Tibial nerve (tissue), 4 donors: ENCODE measurements around the gene HOMER2. TPM values are rescaled to one million over a fixed set of nuclear protein-coding genes. Genes with fewer than 3 reads are reported as not detected.

Experiments used
- DNase-seq, 2 donors: peaks; one replicate each; pipeline ENCODE4 v3.0.0-alpha.2; 2019; ENCODE audit warnings: low spot score in 2 of 2
- H3K27ac ChIP-seq, 4 donors: fragments of 200-600 bp; sonication (generic) in 3 of 4; one replicate each; pipeline ENCODE4 v1.5.1; 2017 to 2019; ENCODE audit warnings: mild to moderate bottlenecking in 1 of 4
- H3K27me3 ChIP-seq, 2 donors: fragments of 200-600 bp; sonication (generic) in 1 of 2; one replicate each; pipeline versions ENCODE4 v1.5.1 to v1.6.0; 2017 to 2019
- H3K36me3 ChIP-seq, 3 donors: fragments of 200-600 bp; sonication (generic); one replicate each; pipeline ENCODE4 v1.5.1; 2018 to 2019
- H3K4me1 ChIP-seq, 4 donors: fragments of 200-600 bp; sonication (generic) in 3 of 4; one replicate each; pipeline ENCODE4 v1.5.1; 2017 to 2019
- H3K4me3 ChIP-seq, 4 donors: fragments of 200-600 bp; sonication (generic) in 3 of 4; one replicate each; pipeline ENCODE4 v1.5.1; 2017 to 2019; ENCODE audit warnings: mild to moderate bottlenecking in 1 of 4, moderate library complexity in 1 of 4
- H3K9me3 ChIP-seq, 4 donors: fragments of 200-600 bp; sonication (generic) in 3 of 4; one replicate each; pipeline ENCODE4 v1.5.1; 2017 to 2019
- EP300 ChIP-seq, 2 donors: sonication (generic); formaldehyde crosslinking; IDR thresholded peaks; one replicate each; pipeline ENCODE4 v1.6.1; 2017; ENCODE audit warnings: antibody characterized with exemption in 2 of 2, mild to moderate bottlenecking in 1 of 2
- POLR2A ChIP-seq, 2 donors: fragments of 450-650 bp; IDR thresholded peaks; one replicate each; pipeline ENCODE4 v1.6.1; 2017; ENCODE audit warnings: antibody characterized with exemption in 2 of 2, mild to moderate bottlenecking in 2 of 2, moderate library complexity in 2 of 2
- WGBS, 2 donors: methylation state at CpG; one replicate each; pipeline ENCODE4 v1.1.5; 2018; 5-methylcytosine and 5-hydroxymethylcytosine counted together
- total RNA-seq, 4 donors: library from RNA; depleted of rRNA; stranded (reverse); fragments of >200 nt; gene quantifications; one replicate each; pipeline ENCODE4 v1.1.0, GENCODE V29; 2016
- TF ChIP-seq, protein P1 (sequence below), 5 experiments: fragments of 200-600 bp in 3 of 5; fragments of 450-650 bp in 2 of 5; sonication (generic) in 3 of 5; IDR thresholded peaks; one replicate each; pipeline ENCODE4 v1.5.1; 2016 to 2019; ENCODE audit warnings: antibody characterized with exemption in 5 of 5, mild to moderate bottlenecking in 3 of 5, moderate library complexity in 2 of 5

Gene HOMER2
- total RNA-seq, 4 donors from 2014 or later: 25.5 to 950 (median 39.0) TPM

DNA sequence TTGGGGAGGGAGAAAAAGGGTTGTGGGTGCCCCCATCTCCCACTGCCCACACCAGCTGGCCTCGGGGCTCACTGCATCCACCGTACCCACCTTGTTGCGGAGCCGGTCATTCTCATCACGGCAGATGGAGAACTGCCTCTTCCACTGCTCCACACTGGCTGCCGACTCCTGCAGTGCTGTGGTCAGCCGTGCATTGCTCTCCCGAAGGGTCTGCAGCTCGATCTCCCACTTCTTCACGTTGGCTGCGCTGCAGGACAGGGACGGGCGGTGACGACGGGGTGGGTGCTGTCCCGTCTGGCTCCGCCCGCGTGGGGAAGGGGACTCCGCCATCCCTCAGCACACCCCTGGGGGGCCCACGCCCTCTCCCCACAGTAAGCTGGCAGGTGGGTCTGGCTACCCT lies 98.0 kb downstream of the HOMER2 start:
- Histone ChIP-seq H3K27me3 (no peaks in the 10 kb centered on the region), H3K36me3 (peaks cover 0 to 34% (median 0%) of the 10 kb centered on the region in 3 donors), H3K9me3 (no peaks in the 10 kb centered on the region), H3K4me3 (no peak overlapping the region), H3K27ac (no peak overlapping the region), H3K4me1 (peaks cover 0 to 6% (median 0%) of the 10 kb centered on the region in 4 donors)
- no peak for DNase-seq
- 91 to 93% methylated on average over 15 to 20 of the region's 21 CpGs for WGBS, 2 donors
- no peak for TF ChIP-seq EP300 (IDR thresholded peaks at IDR 0.05)
- no peak for TF ChIP-seq POLR2A (IDR thresholded peaks at IDR 0.05)
- TF ChIP-seq, protein P1, sequence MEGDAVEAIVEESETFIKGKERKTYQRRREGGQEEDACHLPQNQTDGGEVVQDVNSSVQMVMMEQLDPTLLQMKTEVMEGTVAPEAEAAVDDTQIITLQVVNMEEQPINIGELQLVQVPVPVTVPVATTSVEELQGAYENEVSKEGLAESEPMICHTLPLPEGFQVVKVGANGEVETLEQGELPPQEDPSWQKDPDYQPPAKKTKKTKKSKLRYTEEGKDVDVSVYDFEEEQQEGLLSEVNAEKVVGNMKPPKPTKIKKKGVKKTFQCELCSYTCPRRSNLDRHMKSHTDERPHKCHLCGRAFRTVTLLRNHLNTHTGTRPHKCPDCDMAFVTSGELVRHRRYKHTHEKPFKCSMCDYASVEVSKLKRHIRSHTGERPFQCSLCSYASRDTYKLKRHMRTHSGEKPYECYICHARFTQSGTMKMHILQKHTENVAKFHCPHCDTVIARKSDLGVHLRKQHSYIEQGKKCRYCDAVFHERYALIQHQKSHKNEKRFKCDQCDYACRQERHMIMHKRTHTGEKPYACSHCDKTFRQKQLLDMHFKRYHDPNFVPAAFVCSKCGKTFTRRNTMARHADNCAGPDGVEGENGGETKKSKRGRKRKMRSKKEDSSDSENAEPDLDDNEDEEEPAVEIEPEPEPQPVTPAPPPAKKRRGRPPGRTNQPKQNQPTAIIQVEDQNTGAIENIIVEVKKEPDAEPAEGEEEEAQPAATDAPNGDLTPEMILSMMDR (IDR thresholded peaks at IDR 0.05): no peak

DNA sequence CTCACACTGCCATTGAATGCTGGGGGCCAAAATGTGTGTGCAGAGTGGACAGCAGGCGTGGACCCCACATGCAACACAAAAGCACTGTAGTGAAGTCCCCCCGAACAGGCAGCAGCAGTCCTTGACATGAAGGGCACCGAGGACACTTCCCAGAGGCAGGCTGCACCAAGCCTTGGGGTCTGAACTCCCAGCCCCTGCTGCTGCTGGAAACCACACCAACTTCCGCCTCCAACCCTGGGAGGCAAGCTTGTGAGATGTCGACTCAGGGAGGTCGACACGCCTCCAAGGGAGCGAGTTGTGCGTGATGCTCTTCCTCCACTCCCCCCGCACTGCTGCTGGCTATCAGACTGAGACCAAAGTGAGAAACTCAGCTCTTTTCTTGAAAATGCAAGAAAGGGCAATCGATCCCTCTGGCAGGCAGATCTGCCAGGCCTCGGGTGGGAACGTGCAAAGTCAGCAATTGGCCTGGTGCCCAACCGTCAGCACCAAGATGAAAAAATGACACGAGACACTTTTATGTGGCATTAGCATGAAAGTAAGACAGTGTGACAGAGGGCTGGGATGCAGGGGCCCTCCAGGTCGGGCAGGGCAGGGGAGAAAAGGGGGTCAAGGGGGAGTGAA lies 99.5 kb downstream of the HOMER2 start:
- peaks cover 0 to 11% (median 0%) of the 10 kb centered on the region in 4 donors for H3K4me1 ChIP-seq
- no peak overlapping the region for H3K27ac ChIP-seq
- H3K9me3 ChIP-seq: no peaks in the 10 kb centered on the region
- no peak overlapping the region for H3K4me3 ChIP-seq
- no peaks in the 10 kb centered on the region for H3K27me3 ChIP-seq
- WGBS, 2 donors: 58 to 64% methylated on average over 16 of the region's 16 CpGs
- DNase-seq: no peak
- TF ChIP-seq EP300 (IDR thresholded peaks at IDR 0.05): no peak
- H3K36me3 ChIP-seq: peaks cover 0 to 28% (median 0%) of the 10 kb centered on the region in 3 donors

DNA sequence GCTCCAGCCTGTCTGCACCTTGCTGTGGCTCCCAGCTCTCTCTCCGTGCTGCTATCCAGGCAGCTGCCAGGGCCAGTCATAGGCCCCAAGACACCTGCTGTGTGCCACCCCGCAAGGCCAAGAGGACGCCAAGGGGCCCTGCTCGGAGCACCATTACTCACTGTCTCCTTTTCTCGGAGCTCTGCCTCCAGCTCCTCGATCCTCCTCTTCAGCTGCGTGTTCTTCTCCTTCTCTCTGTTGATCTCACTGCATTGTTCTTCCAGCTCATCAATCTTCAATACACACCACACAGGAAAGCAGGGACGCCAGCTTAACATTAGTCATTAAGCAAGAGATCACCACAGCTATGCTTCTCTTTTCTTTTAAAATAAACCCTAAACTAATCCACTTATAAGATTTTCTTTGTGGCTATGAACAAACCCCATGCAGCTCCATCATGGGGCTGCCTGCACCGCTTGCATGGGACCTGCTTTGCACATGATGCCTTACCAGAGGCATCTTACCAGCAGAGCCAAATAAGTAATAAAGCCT lies 100.5 kb downstream of the HOMER2 start:
- peaks cover 0 to 28% (median 0%) of the 10 kb centered on the region in 3 donors for H3K36me3 ChIP-seq
- peaks cover 0 to 11% (median 0%) of the 10 kb centered on the region in 4 donors for H3K4me1 ChIP-seq
- 76 to 89% methylated on average over 9 of the region's 9 CpGs for WGBS, 2 donors
- H3K4me3 ChIP-seq: no peak overlapping the region
- H3K27me3 ChIP-seq: no peaks in the 10 kb centered on the region
- no peak overlapping the region for H3K27ac ChIP-seq
- H3K9me3 ChIP-seq: no peaks in the 10 kb centered on the region
- TF ChIP-seq POLR2A (IDR thresholded peaks at IDR 0.05): no peak
- no peak for TF ChIP-seq EP300 (IDR thresholded peaks at IDR 0.05)
- TF ChIP-seq, protein P1 (IDR thresholded peaks at IDR 0.05): no peak
- no peak for DNase-seq

DNA sequence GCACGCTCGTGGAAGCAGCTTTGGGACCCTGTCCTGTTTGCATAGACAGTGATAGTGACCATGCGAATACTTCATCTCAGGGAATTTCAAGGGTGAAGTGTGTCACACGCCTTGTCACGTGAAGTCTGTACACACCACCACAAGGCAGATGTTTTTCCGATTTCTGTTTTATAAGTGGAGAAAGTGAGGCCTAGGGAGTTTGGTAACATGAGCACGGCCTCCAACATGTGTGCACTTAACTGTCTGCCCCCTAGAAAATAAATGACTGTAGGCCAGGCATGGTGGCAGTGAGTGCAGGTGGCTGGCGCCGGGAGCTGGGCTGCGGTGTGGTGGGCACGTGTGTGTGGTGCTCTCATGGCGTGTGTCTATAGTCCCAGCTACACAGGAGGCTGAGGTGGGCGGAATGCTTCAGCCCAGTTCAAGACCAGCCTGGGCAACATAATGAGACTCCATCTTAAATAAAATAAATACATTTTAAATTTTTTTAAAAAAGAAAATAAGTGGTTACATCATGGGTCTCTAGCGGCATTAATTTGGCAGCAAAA lies 101.1 kb downstream of the HOMER2 start:
- WGBS, 2 donors: 93% methylated on average over 14 of the region's 14 CpGs
- peaks cover 0 to 11% (median 0%) of the 10 kb centered on the region in 4 donors for H3K4me1 ChIP-seq
- TF ChIP-seq POLR2A (IDR thresholded peaks at IDR 0.05) (no peak), EP300 (IDR thresholded peaks at IDR 0.05) (no peak)
- TF ChIP-seq, protein P1 (IDR thresholded peaks at IDR 0.05): no peak
- no peaks in the 10 kb centered on the region for H3K27me3 ChIP-seq
- no peaks in the 10 kb centered on the region for H3K9me3 ChIP-seq
- no peak overlapping the region for H3K27ac ChIP-seq
- H3K36me3 ChIP-seq: peaks cover 0 to 24% (median 0%) of the 10 kb centered on the region in 3 donors
- H3K4me3 ChIP-seq: no peak overlapping the region
- DNase-seq: no peak

DNA sequence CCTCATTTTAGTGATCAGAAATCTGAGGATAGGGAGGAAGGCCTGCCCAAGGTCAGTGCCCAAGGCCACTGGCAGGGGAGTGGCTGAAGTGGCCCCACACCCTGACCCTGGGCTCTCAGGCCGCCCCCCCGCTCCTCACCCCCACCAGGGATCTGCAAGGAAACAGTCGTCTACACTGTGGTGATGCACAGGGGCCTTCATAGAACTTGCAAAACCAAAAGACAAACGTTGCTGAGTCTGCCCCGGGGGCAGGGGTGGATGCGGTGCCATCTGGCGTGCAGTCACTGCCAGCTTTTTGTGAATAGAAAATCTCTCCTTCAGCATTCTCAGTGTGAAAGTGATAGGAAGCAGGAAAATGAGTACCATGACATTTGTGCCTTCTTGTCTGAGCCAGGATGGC lies 101.8 kb downstream of the HOMER2 start:
- no peak overlapping the region for H3K27ac ChIP-seq
- H3K4me3 ChIP-seq: no peak overlapping the region
- no peaks in the 10 kb centered on the region for H3K9me3 ChIP-seq
- DNase-seq: no peak
- TF ChIP-seq, protein P1 (IDR thresholded peaks at IDR 0.05): no peak
- TF ChIP-seq POLR2A (IDR thresholded peaks at IDR 0.05) (no peak), EP300 (IDR thresholded peaks at IDR 0.05) (no peak)
- peaks cover 0 to 24% (median 0%) of the 10 kb centered on the region in 3 donors for H3K36me3 ChIP-seq
- 57 to 61% methylated on average over 7 of the region's 7 CpGs for WGBS, 2 donors
- peaks cover 0 to 11% (median 0%) of the 10 kb centered on the region in 4 donors for H3K4me1 ChIP-seq
- H3K27me3 ChIP-seq: no peaks in the 10 kb centered on the region
